IPS-15b (cell line): ENCODE data around the gene OAF.

Experiments used
- H3K27me3 ChIP-seq: one replicate; pipeline ENCODE4 v1.6.1; 2013; ENCODE audit warnings: low read length; ENCODE audit not compliant: control insufficient read depth, insufficient read depth
- H3K36me3 ChIP-seq: one replicate; pipeline ENCODE4 v1.6.1; 2013; ENCODE audit warnings: low read length; ENCODE audit not compliant: control insufficient read depth, insufficient read depth
- H3K4me1 ChIP-seq: one replicate; pipeline ENCODE4 v1.6.1; 2013; ENCODE audit warnings: mild to moderate bottlenecking, low read length; ENCODE audit not compliant: control insufficient read depth, insufficient read depth
- H3K4me3 ChIP-seq: one replicate; pipeline ENCODE4 v1.5.1; 2013; ENCODE audit warnings: low read depth, low read length
- H3K9ac ChIP-seq: one replicate; pipeline ENCODE4 v1.6.1; 2013; ENCODE audit warnings: low read depth, mild to moderate bottlenecking, low read length
- H3K9me3 ChIP-seq: one replicate; pipeline ENCODE4 v1.6.1; 2013; ENCODE audit warnings: mild to moderate bottlenecking, low read length; ENCODE audit not compliant: control insufficient read depth, insufficient read depth

The OAF gene

GRCh38 chr11:120228794-120229384 lies 18.1 kb downstream of the OAF start:
- Histone ChIP-seq H3K9me3 (no peaks in the 10 kb centered on the region), H3K9ac (no peak overlapping the region), H3K4me1 (no peaks in the 10 kb centered on the region), H3K36me3 (no peaks in the 10 kb centered on the region), H3K27me3 (peaks cover 13% of the 10 kb centered on the region), H3K4me3 (no peak overlapping the region)

DNA sequence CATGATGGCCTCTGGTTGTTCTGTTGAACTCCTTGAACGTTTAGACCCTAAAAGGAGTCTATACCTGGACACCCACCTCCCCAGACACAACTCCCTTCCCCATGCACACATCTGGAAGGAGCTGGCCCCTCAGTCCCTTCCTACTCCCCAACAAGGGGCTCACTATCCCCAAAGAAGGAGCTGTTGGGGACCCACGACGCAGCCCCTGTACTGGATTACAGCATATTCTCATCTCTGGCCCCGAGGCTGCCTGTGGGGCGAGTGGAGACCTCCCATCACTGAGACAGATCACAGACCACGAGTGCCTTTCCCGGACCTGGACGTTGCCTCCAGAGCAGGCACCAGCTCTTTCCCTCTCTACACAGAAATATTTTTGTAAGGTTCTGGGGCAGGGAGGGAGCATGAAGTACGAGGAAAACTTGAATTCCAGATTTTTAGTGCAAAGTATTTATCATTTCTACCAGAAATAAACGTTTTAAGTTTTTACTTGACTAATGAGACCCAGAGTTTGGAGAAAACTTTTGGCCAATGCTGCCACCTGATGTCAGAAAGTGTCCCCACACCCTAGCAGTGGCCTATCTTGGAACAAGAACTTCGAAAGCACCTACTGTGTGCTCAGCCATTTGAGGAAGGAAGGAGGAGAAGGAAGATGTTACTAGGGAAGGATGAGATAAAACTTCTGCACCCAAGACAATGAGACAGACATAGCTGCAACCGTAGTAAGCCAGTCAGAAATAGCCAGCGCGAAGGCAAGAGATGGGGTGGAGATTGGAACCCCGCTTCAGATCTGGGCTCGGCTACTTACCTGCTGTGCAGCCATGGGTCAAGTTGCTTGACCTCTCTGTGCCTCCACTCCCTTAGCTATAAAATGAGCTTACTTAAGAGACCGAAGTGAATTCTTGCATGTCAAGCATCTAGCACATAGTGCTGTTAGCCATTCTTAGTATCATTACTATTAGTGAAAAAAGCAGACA lies 18.9 kb downstream of the OAF start:
- Histone ChIP-seq H3K27me3 (peaks cover 9% of the 10 kb centered on the region), H3K36me3 (no peaks in the 10 kb centered on the region), H3K4me1 (no peaks in the 10 kb centered on the region), H3K9ac (no peak overlapping the region), H3K4me3 (no peak overlapping the region), H3K9me3 (no peaks in the 10 kb centered on the region)

- Histone ChIP-seq H3K9me3 (no peaks in the 10 kb centered on the region), H3K4me1 (no peaks in the 10 kb centered on the region), H3K9ac (no peak overlapping the region), H3K36me3 (no peaks in the 10 kb centered on the region), H3K4me3 (no peak overlapping the region), H3K27me3 (peaks cover 9% of the 10 kb centered on the region)
These were observed 19.7 kb downstream of the OAF start for GRCh38 chr11:120230433-120231071.

DNA sequence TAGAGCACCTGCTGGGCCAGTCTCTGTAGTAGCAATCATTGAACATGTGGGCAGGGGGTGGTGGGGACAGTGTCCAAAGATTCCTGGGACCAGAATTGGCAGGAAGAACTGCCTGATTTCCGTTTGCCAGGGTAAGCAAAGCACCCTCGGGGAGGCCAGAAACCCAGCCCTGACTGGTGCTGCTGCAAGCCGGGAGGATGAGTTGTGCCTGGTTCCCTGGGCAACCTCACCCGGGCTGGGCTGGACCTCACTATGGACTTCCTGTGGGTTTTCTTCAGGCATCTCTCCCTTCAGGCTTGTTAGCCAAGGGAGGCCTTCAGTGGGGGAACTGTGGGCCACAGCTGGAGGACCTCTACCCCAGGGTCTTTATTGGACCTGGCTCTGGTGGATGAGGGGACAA lies 21.1 kb downstream of the OAF start:
- Histone ChIP-seq H3K9me3 (no peaks in the 10 kb centered on the region), H3K4me1 (no peaks in the 10 kb centered on the region), H3K36me3 (no peaks in the 10 kb centered on the region), H3K4me3 (no peak overlapping the region), H3K9ac (no peak overlapping the region), H3K27me3 (peaks cover 4% of the 10 kb centered on the region)

DNA sequence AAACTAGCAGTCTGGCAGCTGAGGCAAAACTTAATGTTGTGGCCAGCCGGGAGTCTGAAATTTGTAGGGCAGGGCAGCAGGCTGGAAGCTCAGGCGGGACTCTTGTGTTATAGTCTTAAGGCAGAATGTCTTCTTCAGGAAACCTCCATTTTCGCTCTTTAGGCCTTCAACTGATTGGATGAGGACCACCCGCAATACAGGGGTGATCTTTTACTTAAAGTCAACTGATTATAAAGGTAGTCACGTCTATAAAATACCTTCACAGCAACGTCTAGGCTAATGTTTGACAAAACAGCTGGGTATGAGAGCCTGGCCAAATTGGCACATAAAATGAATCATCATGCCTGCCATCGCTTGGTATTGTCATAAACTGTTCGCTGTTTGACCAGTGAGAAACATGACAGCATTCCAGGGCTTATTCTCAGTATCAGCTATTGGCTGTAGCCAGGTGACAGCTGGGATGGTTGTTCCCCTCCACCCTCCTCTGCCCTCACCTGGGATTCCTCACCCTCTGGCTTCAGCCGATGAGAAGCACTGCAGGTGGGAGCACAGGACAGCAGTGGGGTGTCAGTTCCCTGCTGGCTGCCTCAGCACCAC lies 22.5 kb downstream of the OAF start:
- Histone ChIP-seq H3K9me3 (no peaks in the 10 kb centered on the region), H3K4me1 (no peaks in the 10 kb centered on the region), H3K4me3 (no peak overlapping the region), H3K27me3 (peaks cover 4% of the 10 kb centered on the region), H3K9ac (no peak overlapping the region), H3K36me3 (no peaks in the 10 kb centered on the region)

DNA sequence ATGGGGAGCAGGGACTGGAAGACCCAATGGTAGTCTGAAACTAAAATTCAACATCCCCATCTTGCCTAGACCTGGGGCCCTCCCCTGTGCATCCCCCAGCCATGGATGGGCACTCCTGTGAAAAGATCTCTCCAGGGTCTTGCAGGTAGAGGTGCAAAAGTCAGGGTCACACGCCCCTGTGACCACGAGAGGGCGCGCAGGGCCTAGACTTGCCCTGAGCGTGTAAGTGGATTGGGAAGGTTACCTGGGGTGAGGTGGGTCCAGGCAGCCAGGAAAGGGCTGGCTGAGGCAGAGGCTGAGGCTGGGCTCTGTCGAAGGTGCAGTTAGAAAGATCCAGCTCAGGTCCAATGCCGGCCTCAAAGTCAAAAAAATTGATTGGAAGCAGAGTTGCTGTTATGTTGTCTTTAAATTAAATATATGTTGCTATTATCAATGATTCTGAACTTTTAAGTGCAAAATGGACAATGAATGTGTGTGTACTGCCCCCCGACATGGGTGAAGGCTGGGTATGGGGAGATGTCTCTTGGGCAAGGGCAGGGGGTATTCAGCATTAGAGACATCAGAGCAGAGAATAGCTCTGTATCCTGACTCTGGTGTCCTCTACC lies 24.3 kb downstream of the OAF start:
- Histone ChIP-seq H3K4me3 (no peak overlapping the region), H3K4me1 (no peaks in the 10 kb centered on the region), H3K27me3 (peaks cover 16% of the 10 kb centered on the region), H3K36me3 (no peaks in the 10 kb centered on the region), H3K9ac (no peak overlapping the region), H3K9me3 (no peaks in the 10 kb centered on the region)

- H3K27me3 ChIP-seq: peaks cover 27% of the 10 kb centered on the region
- no peak overlapping the region for H3K4me3 ChIP-seq
- H3K9me3 ChIP-seq: no peaks in the 10 kb centered on the region
- no peaks in the 10 kb centered on the region for H3K4me1 ChIP-seq
- no peak overlapping the region for H3K9ac ChIP-seq
- H3K36me3 ChIP-seq: no peaks in the 10 kb centered on the region
These were observed 25.6 kb downstream of the OAF start for GRCh38 chr11:120236169-120237107.

DNA sequence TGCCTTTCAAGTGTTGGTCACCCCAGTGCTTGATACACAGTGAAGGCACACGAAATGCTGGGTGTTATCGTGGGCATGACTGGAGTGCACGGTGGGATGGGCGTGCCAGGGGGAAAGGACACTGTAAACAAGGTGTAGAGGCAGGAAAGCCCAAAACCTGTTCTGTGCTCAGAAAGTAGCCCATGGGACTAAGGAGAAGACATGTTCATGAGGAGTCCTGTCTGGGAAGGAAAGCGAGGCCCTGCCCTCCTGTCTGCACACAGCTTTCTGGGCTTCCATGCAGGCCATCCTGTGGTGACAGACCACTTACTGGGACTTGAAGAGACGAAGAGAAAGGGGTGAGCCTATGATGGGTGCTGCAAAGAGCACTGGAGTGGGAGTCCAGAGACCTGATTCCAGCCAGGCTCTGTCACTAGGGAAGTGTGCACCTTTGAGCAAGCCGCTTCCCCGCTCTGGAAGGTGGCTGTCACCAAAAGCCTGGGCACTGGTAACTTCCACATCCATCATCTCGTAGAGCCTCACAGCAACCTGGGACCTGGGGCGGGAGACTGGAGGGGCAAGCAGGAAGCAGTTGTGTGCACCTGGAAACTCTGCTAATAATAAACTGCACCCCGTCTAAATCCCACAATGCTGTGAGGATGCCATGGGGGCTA lies 28.3 kb downstream of the OAF start:
- Histone ChIP-seq H3K27me3 (peaks cover 39% of the 10 kb centered on the region), H3K4me3 (peak overlapping the region; percentile 42)

GRCh38 chr11:120239713-120240640 lies 29.1 kb downstream of the OAF start, which contains the start of gene POU2F3:
POU2F3 (plus strand) TSS chr11:120240140; CDS start chr11:120240344, 204 bp downstream.
- Histone ChIP-seq H3K9ac (no peak within 1 kb of the TSS), H3K4me1 (peaks cover 7% of the 10 kb centered on the region), H3K27me3 (peaks cover 39% of the 10 kb centered on the region), H3K4me3 (peak within 1 kb of the TSS; percentile 58), H3K9me3 (no peaks in the 10 kb centered on the region), H3K36me3 (no peaks in the 10 kb centered on the region)

More for the DNA sequence above, 28.3 kb downstream of the OAF start:
- Histone ChIP-seq H3K36me3 (no peaks in the 10 kb centered on the region), H3K9ac (no peak overlapping the region), H3K9me3 (no peaks in the 10 kb centered on the region), H3K4me1 (no peaks in the 10 kb centered on the region)
